Measurements from ENCODE around the gene HYCC1.

DNA sequence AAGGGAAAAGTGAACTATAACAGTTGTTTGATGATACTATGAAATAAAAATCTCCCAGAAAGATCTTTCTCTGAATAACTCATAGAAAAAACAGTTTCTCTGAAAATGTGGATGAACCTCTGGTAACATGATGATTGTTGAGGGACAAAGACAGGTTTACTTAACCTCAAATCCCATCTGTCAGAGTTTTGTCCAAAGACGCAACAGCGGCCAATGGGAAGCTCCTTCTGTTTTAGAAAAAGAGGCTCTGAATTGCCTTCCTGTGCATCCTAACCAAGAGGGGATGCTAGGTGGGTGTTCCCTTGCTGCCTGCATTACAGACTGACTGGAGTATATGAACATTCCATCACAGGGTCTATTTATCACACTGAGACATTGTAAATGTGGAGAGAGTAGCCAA is 8.9 kb upstream of the HYCC1 start:
- TF ChIP-seq NANOG (IDR thresholded peaks at IDR 0.05; ENCODE audit: borderline replicate concordance) (no peak), POLR2AphosphoS5 (IDR thresholded peaks at IDR 0.05; ENCODE audit: low read depth) (no peak)
- TF ChIP-seq, protein P1, sequence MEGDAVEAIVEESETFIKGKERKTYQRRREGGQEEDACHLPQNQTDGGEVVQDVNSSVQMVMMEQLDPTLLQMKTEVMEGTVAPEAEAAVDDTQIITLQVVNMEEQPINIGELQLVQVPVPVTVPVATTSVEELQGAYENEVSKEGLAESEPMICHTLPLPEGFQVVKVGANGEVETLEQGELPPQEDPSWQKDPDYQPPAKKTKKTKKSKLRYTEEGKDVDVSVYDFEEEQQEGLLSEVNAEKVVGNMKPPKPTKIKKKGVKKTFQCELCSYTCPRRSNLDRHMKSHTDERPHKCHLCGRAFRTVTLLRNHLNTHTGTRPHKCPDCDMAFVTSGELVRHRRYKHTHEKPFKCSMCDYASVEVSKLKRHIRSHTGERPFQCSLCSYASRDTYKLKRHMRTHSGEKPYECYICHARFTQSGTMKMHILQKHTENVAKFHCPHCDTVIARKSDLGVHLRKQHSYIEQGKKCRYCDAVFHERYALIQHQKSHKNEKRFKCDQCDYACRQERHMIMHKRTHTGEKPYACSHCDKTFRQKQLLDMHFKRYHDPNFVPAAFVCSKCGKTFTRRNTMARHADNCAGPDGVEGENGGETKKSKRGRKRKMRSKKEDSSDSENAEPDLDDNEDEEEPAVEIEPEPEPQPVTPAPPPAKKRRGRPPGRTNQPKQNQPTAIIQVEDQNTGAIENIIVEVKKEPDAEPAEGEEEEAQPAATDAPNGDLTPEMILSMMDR (conservative IDR thresholded peaks at IDR 0.05; ENCODE audit: low read depth in 2 of 2): no peak

Measured in GM23338 (cell line).